Caco-2 (cell line): Measurements from ENCODE around the gene CPAMD8. TPM values are rescaled to one million over a fixed set of nuclear protein-coding genes. Genes with fewer than 3 reads are reported as not detected.

Experiments
- BruUV-seq: library from RNA; stranded (reverse); fragments of 400-500 nt; replicated peaks from 2 replicates; lab custom pipeline; 2021; lab: Mats Ljungman, UMichigan
- CTCF ChIA-PET: fragments of 300-600 bp; sonication (Branson Sonifier 250); formaldehyde crosslinking; loops from one replicate; lab custom pipeline; 2022; ENCODE audit warnings: antibody characterized with exemption; lab: Charles Lee
- POLR2A ChIA-PET: fragments of 300-600 bp; sonication (Branson Sonifier 250); formaldehyde crosslinking; loops from one replicate; lab custom pipeline; 2022; ENCODE audit warnings: antibody characterized with exemption; lab: Charles Lee
- DNase-seq, 2 experiments: peaks; one replicate each; pipeline versions ENCODE4 v3.0.0 to v3.0.0-alpha.2; 2020 to 2022
- H3K27me3 ChIP-seq: replicated peaks from 2 replicates; pipeline ENCODE4 v1.6.0; 2011; ENCODE audit warnings: low read length; ENCODE audit not compliant: control insufficient read depth, insufficient read depth
- H3K36me3 ChIP-seq: 2 replicates; pipeline ENCODE4 v1.5.1; 2011; ENCODE audit warnings: low read length; ENCODE audit not compliant: control insufficient read depth, insufficient read depth
- H3K4me1 ChIP-seq: fragments of 250-450 bp; sonication (Bioruptor Pico); 2 replicates; pipeline ENCODE4 v1.5.1; 2020; ENCODE audit warnings: mild to moderate bottlenecking
- H3K4me3 ChIP-seq: 2 replicates; pipeline ENCODE4 v1.5.1; 2011; ENCODE audit warnings: low read depth, mild to moderate bottlenecking, control low read depth, low read length
- H3K9me3 ChIP-seq: fragments of 250-450 bp; sonication (Bioruptor Pico); 2 replicates; pipeline ENCODE4 v1.5.1; 2020; ENCODE audit warnings: mild to moderate bottlenecking, moderate library complexity
- H3K27ac Mint-ChIP-seq: one replicate; pipeline ENCODE4 v1.8.0; 2022; ENCODE audit warnings: mixed read lengths; ENCODE audit not compliant: unreplicated experiment
- H3K27me3 Mint-ChIP-seq: one replicate; pipeline ENCODE4 v1.8.0; 2022; ENCODE audit warnings: mixed read lengths; ENCODE audit not compliant: insufficient read depth, unreplicated experiment
- H3K36me3 Mint-ChIP-seq: one replicate; pipeline ENCODE4 v1.8.0; 2022; ENCODE audit warnings: mild to moderate bottlenecking, mixed read lengths; ENCODE audit not compliant: insufficient read depth, unreplicated experiment
- H3K4me1 Mint-ChIP-seq: one replicate; pipeline ENCODE4 v1.8.0; 2022; ENCODE audit warnings: low read depth, mixed read lengths; ENCODE audit not compliant: unreplicated experiment
- H3K4me3 Mint-ChIP-seq: one replicate; pipeline ENCODE4 v1.8.0; 2022; ENCODE audit warnings: mild to moderate bottlenecking, moderate library complexity, mixed read lengths; ENCODE audit not compliant: unreplicated experiment
- H3K9me3 Mint-ChIP-seq: one replicate; pipeline ENCODE4 v1.8.0; 2022; ENCODE audit warnings: mixed read lengths; ENCODE audit not compliant: unreplicated experiment
- CTCF ChIP-seq, 2 experiments: fragments of 200-600 bp in 1 of 2; IDR thresholded peaks; 1 replicate in 1 of 2; 2 replicates in 1 of 2; pipeline versions ENCODE4 v1.5.1 to v1.8.0; 2011 to 2022; ENCODE audit warnings: antibody characterized with exemption in 1 of 2, control low read depth in 1 of 2, inconsistent platforms in 1 of 2, low read depth in 1 of 2, low read length in 1 of 2, mild to moderate bottlenecking in 1 of 2, moderate library complexity in 1 of 2; ENCODE audit not compliant: insufficient read depth in 1 of 2, severe bottlenecking in 1 of 2, unreplicated experiment in 1 of 2
- intact Hi-C: fragments of 100-400 bp; cut with micrococcal nuclease; formaldehyde crosslinking; loops from one replicate; pipeline ENCODE4 v1.10.0; 2022; ENCODE audit not compliant: unreplicated experiment
- total RNA-seq: library from RNA; stranded (reverse); gene quantifications from 2 replicates; pipeline ENCODE4 v1.2.3, GENCODE V29; 2022

The CPAMD8 gene
- total RNA-seq, 1 experiment from 2014 or later: 1.1 TPM

GRCh38 chr19:16896146-16897028, 130.2 kb downstream of the CPAMD8 start:
- DNase-seq: no peak
- H3K9me3 Mint-ChIP-seq: no peaks in the 10 kb centered on the region
- POLR2A ChIA-PET: no interaction called here

DNA sequence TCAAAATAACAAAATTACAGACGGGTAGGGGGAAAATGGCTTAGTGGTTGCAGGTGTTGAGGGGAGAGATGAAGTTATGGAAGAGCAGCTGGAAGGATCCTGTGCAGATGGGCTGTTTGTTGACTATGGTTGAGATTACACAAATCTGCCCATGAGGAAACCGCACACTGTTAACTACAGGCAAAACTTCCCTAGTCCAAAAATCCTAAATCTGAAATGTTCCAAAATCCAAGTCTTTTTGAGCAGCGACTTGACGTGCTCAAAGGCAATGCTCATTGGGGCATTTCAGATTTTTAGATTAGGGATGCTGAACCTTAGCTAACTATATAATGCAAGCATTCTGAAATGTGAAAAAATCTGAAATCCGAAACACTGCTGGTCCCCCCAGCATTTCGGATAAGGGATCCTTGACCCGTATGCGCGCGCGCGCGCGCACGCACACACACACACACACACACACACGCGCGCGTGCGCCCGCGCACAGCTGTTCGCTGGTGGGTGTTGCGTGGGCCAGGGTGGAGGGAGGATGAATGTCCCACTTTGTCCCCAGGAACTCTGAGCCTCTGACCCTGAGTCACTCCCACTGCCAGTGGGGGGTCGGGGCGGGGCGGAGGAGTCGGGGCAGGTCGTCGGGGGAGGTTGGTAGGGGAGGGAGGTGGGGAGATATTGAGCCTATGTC, 131.0 kb downstream of the CPAMD8 start:
- H3K36me3 Mint-ChIP-seq: no peaks in the 10 kb centered on the region
- TF ChIP-seq CTCF (IDR thresholded peaks at IDR 0.05; ENCODE audit: insufficient read depth in 1 of 2, low read depth in 1 of 2, low read length in 1 of 2, severe bottlenecking in 1 of 2, unreplicated experiment in 1 of 2): no peak
- no peak for DNase-seq
- POLR2A ChIA-PET: no interaction called here
- Histone ChIP-seq H3K4me1 (no peaks in the 10 kb centered on the region), H3K4me3 (no peak overlapping the region), H3K9me3 (no peaks in the 10 kb centered on the region), H3K27me3 (no peaks in the 10 kb centered on the region), H3K36me3 (no peaks in the 10 kb centered on the region)
- H3K27ac Mint-ChIP-seq: no peak overlapping the region
- H3K4me3 Mint-ChIP-seq: no peak overlapping the region
- no peaks in the 10 kb centered on the region for H3K9me3 Mint-ChIP-seq
- no peaks in the 10 kb centered on the region for H3K27me3 Mint-ChIP-seq
- BruUV-seq: no TSS peak
- CTCF ChIA-PET: no interaction called here
- intact Hi-C loops: no loop called here
- no peaks in the 10 kb centered on the region for H3K4me1 Mint-ChIP-seq

More at GRCh38 chr19:16896146-16897028, 130.2 kb downstream of the CPAMD8 start:
- BruUV-seq: no TSS peak
- peak overlapping the region; percentile 7; the same call in 1 of the 2 replicates for H3K4me3 ChIP-seq
- H3K9me3 ChIP-seq: no peaks in the 10 kb centered on the region
- Mint-ChIP-seq H3K36me3 (no peaks in the 10 kb centered on the region), H3K4me3 (no peak overlapping the region), H3K27ac (no peak overlapping the region), H3K27me3 (no peaks in the 10 kb centered on the region), H3K4me1 (no peaks in the 10 kb centered on the region)
- CTCF ChIA-PET: no interaction called here
- no peaks in the 10 kb centered on the region for H3K27me3 ChIP-seq
- no peaks in the 10 kb centered on the region for H3K36me3 ChIP-seq
- intact Hi-C loops: no loop called here
- no peak for TF ChIP-seq CTCF (IDR thresholded peaks at IDR 0.05; ENCODE audit: insufficient read depth in 1 of 2, low read depth in 1 of 2, low read length in 1 of 2, severe bottlenecking in 1 of 2, unreplicated experiment in 1 of 2)
- H3K4me1 ChIP-seq: no peaks in the 10 kb centered on the region

DNA sequence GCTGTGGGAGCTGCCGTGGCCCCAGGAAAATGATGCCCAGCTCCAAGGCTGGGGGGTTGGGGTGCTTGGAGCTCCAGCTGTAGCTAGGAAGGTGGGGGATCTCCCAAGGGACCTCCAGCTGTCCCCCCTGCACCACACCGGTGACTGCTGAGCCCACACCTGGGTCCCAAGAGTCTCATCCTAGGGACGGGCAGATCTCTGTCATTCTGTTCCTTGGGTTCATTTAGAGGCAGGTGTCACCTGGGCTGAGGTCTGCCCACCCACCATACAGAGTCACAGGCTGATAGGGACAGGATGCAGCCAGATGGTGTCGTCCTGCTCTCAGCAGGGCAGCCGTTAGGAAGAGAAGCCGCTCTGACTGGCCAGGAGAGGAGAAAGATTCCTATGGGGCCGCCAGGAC, 132.5 kb downstream of the CPAMD8 start:
- no peaks in the 10 kb centered on the region for H3K4me1 ChIP-seq
- H3K9me3 ChIP-seq: no peaks in the 10 kb centered on the region
- no peaks in the 10 kb centered on the region for H3K4me1 Mint-ChIP-seq
- H3K36me3 ChIP-seq: no peaks in the 10 kb centered on the region
- H3K27ac Mint-ChIP-seq: no peak overlapping the region
- no peak overlapping the region for H3K4me3 Mint-ChIP-seq
- no peaks in the 10 kb centered on the region for H3K36me3 Mint-ChIP-seq
- H3K27me3 ChIP-seq: no peaks in the 10 kb centered on the region
- DNase-seq: no peak
- H3K4me3 ChIP-seq: no peak overlapping the region
- TF ChIP-seq CTCF (IDR thresholded peaks at IDR 0.05; ENCODE audit: insufficient read depth in 1 of 2, low read depth in 1 of 2, low read length in 1 of 2, severe bottlenecking in 1 of 2, unreplicated experiment in 1 of 2): no peak
- intact Hi-C loops: no loop called here
- H3K9me3 Mint-ChIP-seq: no peaks in the 10 kb centered on the region
- H3K27me3 Mint-ChIP-seq: no peaks in the 10 kb centered on the region
- ChIA-PET CTCF (interaction anchor here (0.5 kb wide), 1 partner anchor 982 kb away, joined by 3 read pairs; no protein-coding TSS in a partner anchor), POLR2A (no interaction called here)
- no TSS peak for BruUV-seq
